ENCODE results near the gene PRKN.
"Not testable (repeated sequence)": the region's sequence is repeated elsewhere in the genome, so short reads cannot be mapped to it uniquely, and the experiment has no call there.

Gene PRKN

DNA sequence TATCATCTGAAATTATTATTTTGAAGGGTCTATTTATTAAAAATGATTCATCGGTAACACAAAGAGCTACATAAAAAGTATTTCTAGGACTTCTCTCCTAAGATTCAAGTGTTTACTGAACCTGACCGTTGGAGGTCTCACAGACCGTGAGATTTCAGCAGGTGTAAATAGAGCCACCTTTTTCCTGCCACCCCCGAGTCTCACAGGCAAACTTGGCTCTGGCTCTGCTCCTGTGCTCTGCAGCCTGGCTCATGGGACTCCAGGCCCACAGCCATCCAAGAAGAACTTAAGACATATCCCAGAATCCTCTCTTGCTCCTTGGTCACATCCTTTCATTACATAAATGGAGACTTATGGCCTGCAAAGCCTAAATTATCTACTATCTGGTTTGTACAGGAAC is 1385.9 kb downstream of the PRKN start:
- H3K4me3 ChIP-seq (ENCODE audit: low read depth, low read length): no peak overlapping the region
- no peak for TF ChIP-seq POLR2A (IDR thresholded peaks at IDR 0.05; ENCODE audit: extremely low read depth, insufficient read length)
- TF ChIP-seq, protein P1, sequence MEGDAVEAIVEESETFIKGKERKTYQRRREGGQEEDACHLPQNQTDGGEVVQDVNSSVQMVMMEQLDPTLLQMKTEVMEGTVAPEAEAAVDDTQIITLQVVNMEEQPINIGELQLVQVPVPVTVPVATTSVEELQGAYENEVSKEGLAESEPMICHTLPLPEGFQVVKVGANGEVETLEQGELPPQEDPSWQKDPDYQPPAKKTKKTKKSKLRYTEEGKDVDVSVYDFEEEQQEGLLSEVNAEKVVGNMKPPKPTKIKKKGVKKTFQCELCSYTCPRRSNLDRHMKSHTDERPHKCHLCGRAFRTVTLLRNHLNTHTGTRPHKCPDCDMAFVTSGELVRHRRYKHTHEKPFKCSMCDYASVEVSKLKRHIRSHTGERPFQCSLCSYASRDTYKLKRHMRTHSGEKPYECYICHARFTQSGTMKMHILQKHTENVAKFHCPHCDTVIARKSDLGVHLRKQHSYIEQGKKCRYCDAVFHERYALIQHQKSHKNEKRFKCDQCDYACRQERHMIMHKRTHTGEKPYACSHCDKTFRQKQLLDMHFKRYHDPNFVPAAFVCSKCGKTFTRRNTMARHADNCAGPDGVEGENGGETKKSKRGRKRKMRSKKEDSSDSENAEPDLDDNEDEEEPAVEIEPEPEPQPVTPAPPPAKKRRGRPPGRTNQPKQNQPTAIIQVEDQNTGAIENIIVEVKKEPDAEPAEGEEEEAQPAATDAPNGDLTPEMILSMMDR (IDR thresholded peaks at IDR 0.05; ENCODE audit: low read depth, low read length): no peak
- no peak for TF ChIP-seq MYC (IDR thresholded peaks at IDR 0.05; ENCODE audit: low read depth, low read length)
- TF ChIP-seq, protein P2, sequence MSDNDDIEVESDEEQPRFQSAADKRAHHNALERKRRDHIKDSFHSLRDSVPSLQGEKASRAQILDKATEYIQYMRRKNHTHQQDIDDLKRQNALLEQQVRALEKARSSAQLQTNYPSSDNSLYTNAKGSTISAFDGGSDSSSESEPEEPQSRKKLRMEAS (IDR thresholded peaks at IDR 0.05; ENCODE audit: low read depth, low read length): no peak

GRCh38 chr6:161338015-161338414 is 1389.6 kb downstream of the PRKN start:
- H3K4me3 ChIP-seq (ENCODE audit: low read depth, low read length): no peak overlapping the region
- DNase-seq (ENCODE audit: low read depth): no peak
- TF ChIP-seq, protein P2 (IDR thresholded peaks at IDR 0.05; ENCODE audit: low read depth, low read length): no peak
- no peak for TF ChIP-seq POLR2A (IDR thresholded peaks at IDR 0.05; ENCODE audit: extremely low read depth, insufficient read length)
- TF ChIP-seq, protein P1 (IDR thresholded peaks at IDR 0.05; ENCODE audit: low read depth, low read length): no peak

More for the DNA sequence above, 1385.9 kb downstream of the PRKN start:
- no peak for DNase-seq (ENCODE audit: low read depth)

DNA sequence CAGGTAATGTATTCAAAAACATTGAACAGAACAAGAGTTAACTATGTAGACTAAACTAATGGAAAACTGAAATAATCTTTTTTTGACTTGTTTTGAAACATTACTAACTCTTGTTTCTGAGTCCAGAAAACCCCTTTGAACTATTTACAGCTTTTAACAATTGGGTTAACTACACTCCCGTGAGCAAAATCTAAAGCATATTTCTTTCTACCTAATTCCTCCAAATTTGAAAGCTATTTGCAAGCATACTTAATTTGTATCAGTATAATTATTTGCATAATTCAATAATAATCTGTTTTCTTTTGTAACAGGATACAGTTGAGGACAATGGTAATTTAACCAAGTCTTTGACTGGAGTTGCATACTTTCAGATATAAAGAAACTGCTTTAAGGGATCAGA is 1391.1 kb downstream of the PRKN start:
- H3K4me3 ChIP-seq (ENCODE audit: low read depth, low read length): no peak overlapping the region
- no peak for DNase-seq (ENCODE audit: low read depth)
- TF ChIP-seq, protein P1 (IDR thresholded peaks at IDR 0.05; ENCODE audit: low read depth, low read length): no peak

- TF ChIP-seq MYC (IDR thresholded peaks at IDR 0.05; ENCODE audit: low read depth, low read length) (no peak), POLR2A (IDR thresholded peaks at IDR 0.05; ENCODE audit: extremely low read depth, insufficient read length) (no peak)
- TF ChIP-seq, protein P1 (IDR thresholded peaks at IDR 0.05; ENCODE audit: low read depth, low read length): no peak
- TF ChIP-seq, protein P2 (IDR thresholded peaks at IDR 0.05; ENCODE audit: low read depth, low read length): no peak
- no peak for DNase-seq (ENCODE audit: low read depth)
- H3K4me3 ChIP-seq (ENCODE audit: low read depth, low read length): no peak overlapping the region
These were observed 1394.2 kb downstream of the PRKN start for GRCh38 chr6:161333410-161333809.

- H3K4me3 ChIP-seq (ENCODE audit: low read depth, low read length); DNase-seq (ENCODE audit: low read depth): not testable (repeated sequence)
These were observed 1396.0 kb downstream of the PRKN start for GRCh38 chr6:161331402-161332081.

- no peak overlapping the region for H3K4me3 ChIP-seq (ENCODE audit: low read depth, low read length)
- TF ChIP-seq POLR2A (IDR thresholded peaks at IDR 0.05; ENCODE audit: extremely low read depth, insufficient read length): no peak
- TF ChIP-seq, protein P2 (IDR thresholded peaks at IDR 0.05; ENCODE audit: low read depth, low read length): no peak
- TF ChIP-seq, protein P1 (IDR thresholded peaks at IDR 0.05; ENCODE audit: low read depth, low read length): no peak
- TF ChIP-seq MYC (IDR thresholded peaks at IDR 0.05; ENCODE audit: low read depth, low read length): no peak
- DNase-seq (ENCODE audit: low read depth): no peak
These were observed 1400.1 kb downstream of the PRKN start for GRCh38 chr6:161327360-161327953.
